ENCODE data around the gene RXRA. TPM values are rescaled to one million over a fixed set of nuclear protein-coding genes. Genes with fewer than 3 reads are reported as not detected.

The RXRA gene
- total and polyA plus RNA-seq, 2 experiments from 2014 or later: 32.9 to 46.1 TPM

- Histone ChIP-seq H3K4me3 (no peak overlapping the region), H3K27me3 (no peaks in the 10 kb centered on the region), H3K36me3 (no peaks in the 10 kb centered on the region), H3K27ac (no peak overlapping the region), H3K4me1 (ENCODE audit: low read depth) (no peaks in the 10 kb centered on the region), H3K9me3 (ENCODE audit: low read depth) (no peaks in the 10 kb centered on the region)
- no peak for DNase-seq (ENCODE audit: low read depth in 1 of 2, low spot score in 1 of 2)
- TF ChIP-seq, protein P1, sequence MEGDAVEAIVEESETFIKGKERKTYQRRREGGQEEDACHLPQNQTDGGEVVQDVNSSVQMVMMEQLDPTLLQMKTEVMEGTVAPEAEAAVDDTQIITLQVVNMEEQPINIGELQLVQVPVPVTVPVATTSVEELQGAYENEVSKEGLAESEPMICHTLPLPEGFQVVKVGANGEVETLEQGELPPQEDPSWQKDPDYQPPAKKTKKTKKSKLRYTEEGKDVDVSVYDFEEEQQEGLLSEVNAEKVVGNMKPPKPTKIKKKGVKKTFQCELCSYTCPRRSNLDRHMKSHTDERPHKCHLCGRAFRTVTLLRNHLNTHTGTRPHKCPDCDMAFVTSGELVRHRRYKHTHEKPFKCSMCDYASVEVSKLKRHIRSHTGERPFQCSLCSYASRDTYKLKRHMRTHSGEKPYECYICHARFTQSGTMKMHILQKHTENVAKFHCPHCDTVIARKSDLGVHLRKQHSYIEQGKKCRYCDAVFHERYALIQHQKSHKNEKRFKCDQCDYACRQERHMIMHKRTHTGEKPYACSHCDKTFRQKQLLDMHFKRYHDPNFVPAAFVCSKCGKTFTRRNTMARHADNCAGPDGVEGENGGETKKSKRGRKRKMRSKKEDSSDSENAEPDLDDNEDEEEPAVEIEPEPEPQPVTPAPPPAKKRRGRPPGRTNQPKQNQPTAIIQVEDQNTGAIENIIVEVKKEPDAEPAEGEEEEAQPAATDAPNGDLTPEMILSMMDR (IDR thresholded peaks at IDR 0.05; ENCODE audit: low read depth, low read length): no peak
These were observed 70.6 kb downstream of the RXRA start for GRCh38 chr9:134396825-134397224.

DNA sequence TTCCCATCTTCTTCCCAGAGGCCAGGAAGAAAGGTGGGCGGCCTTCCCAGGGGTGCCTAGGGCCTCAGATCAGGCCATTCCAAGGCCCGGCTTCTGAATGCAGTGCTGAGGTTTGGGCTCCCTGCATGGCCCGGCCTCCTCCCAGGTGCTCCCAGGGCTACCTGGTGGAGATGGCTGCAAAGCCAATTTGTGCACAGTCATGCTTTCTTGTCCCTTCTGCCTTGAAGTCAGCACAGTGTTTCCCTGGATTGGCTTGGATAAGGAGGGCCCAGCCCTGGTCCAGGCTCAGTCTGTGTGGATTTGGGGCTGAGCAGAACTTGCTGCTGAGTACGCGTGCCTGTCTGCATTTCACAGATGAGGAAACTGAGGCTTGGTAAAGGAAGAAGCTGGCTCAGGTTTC is 72.5 kb downstream of the RXRA start:
- TF ChIP-seq, protein P1 (IDR thresholded peaks at IDR 0.05; ENCODE audit: low read depth, low read length): no peak
- H3K4me1 ChIP-seq (ENCODE audit: low read depth): no peaks in the 10 kb centered on the region
- H3K27ac ChIP-seq: no peak overlapping the region
- H3K36me3 ChIP-seq: no peaks in the 10 kb centered on the region
- no peaks in the 10 kb centered on the region for H3K27me3 ChIP-seq
- H3K9me3 ChIP-seq (ENCODE audit: low read depth): no peaks in the 10 kb centered on the region
- no peak overlapping the region for H3K4me3 ChIP-seq
- DNase-seq (ENCODE audit: low read depth in 1 of 2, low spot score in 1 of 2): no peak

DNA sequence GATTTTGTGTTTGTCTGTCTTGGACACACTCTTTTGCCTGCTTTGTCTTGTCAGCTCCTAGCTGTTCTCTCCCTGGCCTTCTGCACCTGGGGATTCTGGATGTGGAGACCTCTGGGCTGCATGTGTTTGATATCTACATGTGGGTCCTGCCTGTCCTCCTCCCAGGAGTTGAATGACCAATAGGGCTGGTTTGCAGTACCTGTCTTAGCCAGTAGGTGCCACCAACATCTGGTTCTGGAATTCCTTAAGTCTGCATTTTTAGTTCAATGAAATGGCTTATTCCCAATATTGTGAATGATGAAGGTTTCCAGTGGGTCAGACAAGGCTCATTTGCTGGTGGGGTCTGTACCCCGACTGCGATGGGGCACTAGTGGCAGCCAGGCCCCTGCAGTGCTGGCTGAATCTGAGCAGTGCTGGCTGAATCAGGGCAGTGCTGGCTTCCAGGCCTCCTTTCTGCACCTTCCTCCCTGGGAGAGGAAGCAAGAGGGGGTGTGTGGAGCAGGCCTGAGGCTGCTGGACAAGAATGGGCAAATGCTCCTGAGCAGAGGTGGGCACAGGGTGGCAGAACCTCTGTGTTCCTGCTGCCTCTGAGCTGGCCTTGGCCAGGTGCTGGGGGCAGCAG is 73.3 kb downstream of the RXRA start:
- TF ChIP-seq, protein P1 (IDR thresholded peaks at IDR 0.05; ENCODE audit: low read depth, low read length): peak; percentile 62
- Histone ChIP-seq H3K4me3 (no peak overlapping the region), H3K9me3 (ENCODE audit: low read depth) (no peaks in the 10 kb centered on the region), H3K4me1 (ENCODE audit: low read depth) (no peaks in the 10 kb centered on the region), H3K36me3 (no peaks in the 10 kb centered on the region), H3K27me3 (no peaks in the 10 kb centered on the region), H3K27ac (no peak overlapping the region)
- peak in 1 of 2 donors; percentile 48 for DNase-seq (ENCODE audit: low read depth in 1 of 2, low spot score in 1 of 2)

DNA sequence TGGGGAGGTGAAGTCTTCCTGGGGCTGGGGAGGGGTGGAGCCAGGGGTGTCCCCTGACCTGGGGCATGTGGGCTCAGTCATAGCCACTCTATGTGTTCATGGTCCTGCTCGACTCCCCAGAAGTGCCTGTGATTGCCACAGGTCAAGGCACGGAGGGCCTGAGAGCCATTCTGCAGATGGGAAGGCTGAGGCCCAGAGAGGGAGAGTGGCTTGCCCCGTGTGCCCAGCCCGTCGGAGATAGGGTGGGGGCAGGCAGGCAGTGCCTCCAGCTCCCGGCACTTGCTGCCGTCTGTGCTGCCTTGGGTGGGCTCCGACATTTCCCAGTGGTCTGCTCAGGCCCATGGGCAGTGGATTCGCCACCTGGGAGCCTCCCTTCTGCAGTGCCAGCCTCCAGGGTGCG is 74.0 kb downstream of the RXRA start:
- H3K27me3 ChIP-seq: no peaks in the 10 kb centered on the region
- H3K27ac ChIP-seq: no peak overlapping the region
- TF ChIP-seq, protein P1 (IDR thresholded peaks at IDR 0.05; ENCODE audit: low read depth, low read length): no peak
- no peak overlapping the region for H3K4me3 ChIP-seq
- no peaks in the 10 kb centered on the region for H3K4me1 ChIP-seq (ENCODE audit: low read depth)
- H3K9me3 ChIP-seq (ENCODE audit: low read depth): no peaks in the 10 kb centered on the region
- no peak for DNase-seq (ENCODE audit: low read depth in 1 of 2, low spot score in 1 of 2)
- H3K36me3 ChIP-seq: no peaks in the 10 kb centered on the region

DNA sequence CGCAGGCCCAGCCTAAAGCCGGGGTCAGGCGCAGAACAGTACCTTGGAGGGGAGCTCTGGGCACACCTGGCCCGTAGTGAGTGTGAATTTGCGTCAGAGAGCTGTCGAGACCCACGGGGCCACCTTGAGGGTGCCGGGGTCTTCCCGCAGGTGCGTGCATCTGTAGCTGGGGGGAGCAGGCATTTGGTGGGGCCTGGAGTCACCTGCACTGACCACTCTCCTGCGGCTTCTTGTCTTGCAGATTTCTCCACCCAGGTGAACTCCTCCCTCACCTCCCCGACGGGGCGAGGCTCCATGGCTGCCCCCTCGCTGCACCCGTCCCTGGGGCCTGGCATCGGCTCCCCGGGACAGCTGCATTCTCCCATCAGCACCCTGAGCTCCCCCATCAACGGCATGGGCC is 75.1 kb downstream of the RXRA start:
- Histone ChIP-seq H3K4me1 (ENCODE audit: low read depth) (no peaks in the 10 kb centered on the region), H3K27me3 (no peaks in the 10 kb centered on the region), H3K4me3 (no peak overlapping the region), H3K27ac (no peak overlapping the region), H3K9me3 (ENCODE audit: low read depth) (no peaks in the 10 kb centered on the region), H3K36me3 (no peaks in the 10 kb centered on the region)
- DNase-seq (ENCODE audit: low read depth in 1 of 2, low spot score in 1 of 2): no peak
- TF ChIP-seq, protein P1 (IDR thresholded peaks at IDR 0.05; ENCODE audit: low read depth, low read length): no peak

Measured in cardiac muscle cell (in vitro differentiated cells and primary cell).